GM19025 (cell line): Measurements from ENCODE around the gene NTHL1.
"Not testable (repeated sequence)": the region's sequence is repeated elsewhere in the genome, so short reads cannot be mapped to it uniquely, and the experiment has no call there.

ENCODE experiments used
- ATAC-seq: cut with Tn5 transposase; IDR thresholded peaks from one replicate; pipeline ENCODE4 v1.9.1; 2021; ENCODE audit warnings: mild to moderate bottlenecking, low read depth, moderate library complexity; ENCODE audit not compliant: unreplicated experiment

The NTHL1 gene

DNA sequence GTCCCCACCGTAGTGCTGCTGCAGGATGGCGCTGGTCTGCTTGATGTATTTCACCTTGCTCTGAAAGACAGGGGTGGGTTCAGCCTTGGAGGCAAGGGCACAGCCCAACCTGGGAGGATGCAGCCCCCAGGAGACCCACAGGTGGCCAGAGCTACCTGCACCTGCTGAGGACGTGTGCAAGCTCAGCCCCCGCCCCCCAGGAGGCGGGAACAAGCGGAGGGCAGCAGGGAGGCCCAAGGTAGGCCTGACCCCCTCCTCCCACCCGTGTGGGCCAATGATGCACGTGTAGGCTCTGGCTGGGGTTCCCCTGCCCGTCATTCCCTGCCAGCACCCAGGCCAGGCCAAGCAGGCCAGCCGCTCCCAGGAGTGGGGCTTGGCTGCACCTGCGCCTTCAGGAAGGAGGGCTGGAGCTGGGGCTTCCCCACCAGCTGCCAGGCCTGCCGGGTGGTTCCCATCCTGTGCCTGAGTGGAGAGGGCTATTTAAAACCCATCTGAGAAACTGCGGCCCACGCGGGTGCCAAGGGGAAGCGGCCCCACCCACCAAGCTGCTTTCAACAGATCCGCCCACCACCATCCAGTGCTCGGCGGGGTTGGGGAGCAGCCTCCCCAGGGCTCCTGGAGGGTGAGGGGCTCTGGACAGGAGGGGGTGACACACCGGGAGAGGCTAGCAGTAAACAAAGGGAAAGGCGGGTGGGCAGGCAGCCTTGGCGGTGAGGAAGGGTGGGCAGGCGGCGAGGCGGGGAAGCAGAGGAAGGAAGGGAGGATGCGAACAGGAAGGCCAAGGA, 3.8 kb downstream of the NTHL1 start:
- ATAC-seq = no peak

DNA sequence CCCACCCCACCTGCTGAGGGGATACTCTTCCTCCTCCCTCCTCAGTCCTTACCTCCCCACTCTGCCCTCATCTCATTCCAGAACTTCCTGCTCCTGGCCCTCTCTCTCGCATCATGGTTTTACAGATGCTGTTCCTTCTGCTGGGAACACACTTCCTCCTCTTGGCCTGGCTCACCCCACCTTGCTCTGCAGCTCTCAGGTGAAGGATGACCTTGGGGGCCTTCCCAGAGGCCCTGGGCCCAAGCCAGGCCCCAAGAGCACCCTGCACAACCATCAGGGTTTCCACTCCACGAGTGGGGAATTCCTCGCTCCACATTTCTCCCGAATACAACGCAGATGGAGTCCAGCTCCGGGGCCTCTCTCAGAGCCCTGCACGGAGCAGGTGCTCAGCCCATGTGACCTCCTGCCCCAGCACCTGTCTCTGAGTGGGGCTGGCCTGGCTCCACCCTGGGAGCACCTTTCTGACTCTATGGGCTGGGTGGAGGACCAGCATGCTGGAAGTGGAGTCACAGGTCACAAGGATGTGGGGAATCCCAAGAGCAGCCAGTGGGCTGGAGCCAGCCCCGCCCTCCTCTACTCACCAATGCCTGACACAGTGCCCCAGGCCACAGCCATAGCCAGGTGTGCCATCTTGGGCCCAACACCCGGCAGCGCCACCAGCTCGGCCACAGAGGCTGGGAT, 4.5 kb downstream of the NTHL1 start:
- no peak for ATAC-seq

GRCh38 chr16:2042171-2042985, 5.3 kb downstream of the NTHL1 start:
- no peak for ATAC-seq

DNA sequence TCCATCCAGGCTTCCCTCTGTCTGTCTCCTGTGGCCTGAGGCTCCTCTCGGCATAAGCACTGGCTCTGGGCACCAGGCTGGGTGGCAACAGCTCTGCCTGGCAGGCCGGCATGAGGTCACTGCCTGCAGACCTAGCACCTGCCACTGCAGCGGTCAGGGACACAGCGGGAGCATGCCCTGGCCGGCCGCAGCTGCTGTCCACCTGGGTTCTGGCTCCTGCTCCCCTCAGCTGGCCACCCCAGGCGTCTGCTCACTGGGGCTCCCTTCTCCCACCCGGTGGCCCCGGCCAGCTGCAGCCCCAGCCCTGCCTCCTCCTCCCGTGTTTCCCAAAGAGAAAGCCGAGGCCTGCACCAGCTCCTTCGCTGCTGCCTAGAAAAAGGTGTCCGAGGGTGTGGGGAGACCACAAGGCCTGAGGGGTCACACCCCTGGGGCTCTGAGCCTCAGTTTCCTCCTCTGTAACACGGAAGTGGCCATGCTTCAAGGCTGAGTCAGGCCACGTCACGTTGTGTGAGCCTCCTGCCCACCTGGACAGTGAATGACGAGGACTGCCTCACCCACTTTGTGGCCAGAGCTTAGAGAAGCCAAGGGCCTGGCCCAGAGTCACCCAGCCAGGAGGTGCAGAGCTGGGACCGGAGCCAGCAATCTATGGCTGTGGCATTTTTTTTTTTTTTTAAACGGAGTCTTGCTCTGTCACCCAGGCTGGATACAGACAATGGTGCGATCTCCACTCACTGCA, 6.7 kb downstream of the NTHL1 start:
- ATAC-seq = no peak

- ATAC-seq = no peak
Observed at GRCh38 chr16:2040041-2040786, 7.4 kb downstream of the NTHL1 start.

GRCh38 chr16:2039274-2040031, 8.2 kb downstream of the NTHL1 start:
- no peak for ATAC-seq

- no peak for ATAC-seq
Observed at GRCh38 chr16:2038382-2039231, 9.0 kb downstream of the NTHL1 start.

GRCh38 chr16:2037647-2038381, 9.8 kb downstream of the NTHL1 start:
- ATAC-seq = no peak

DNA sequence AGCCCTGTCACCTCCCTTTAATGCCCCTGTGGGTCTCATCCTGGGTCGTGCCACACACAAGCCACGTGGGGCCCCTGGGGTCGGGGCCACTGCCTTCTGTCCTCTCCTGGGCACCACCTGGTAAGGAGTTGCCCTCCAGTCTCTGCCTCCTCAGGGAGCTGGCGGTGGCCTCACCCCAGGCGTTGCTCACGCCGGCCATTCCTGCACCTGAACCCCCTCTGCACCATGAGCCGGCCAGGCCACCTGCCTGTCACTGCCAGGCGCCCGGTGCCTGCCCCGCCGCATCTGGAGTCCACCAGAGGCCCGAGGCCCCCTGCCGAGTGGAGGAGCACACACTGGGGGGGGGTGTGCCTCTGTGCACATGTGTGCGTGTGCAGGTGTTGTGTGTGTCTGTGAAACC, 10.5 kb downstream of the NTHL1 start:
- ATAC-seq = no peak

DNA sequence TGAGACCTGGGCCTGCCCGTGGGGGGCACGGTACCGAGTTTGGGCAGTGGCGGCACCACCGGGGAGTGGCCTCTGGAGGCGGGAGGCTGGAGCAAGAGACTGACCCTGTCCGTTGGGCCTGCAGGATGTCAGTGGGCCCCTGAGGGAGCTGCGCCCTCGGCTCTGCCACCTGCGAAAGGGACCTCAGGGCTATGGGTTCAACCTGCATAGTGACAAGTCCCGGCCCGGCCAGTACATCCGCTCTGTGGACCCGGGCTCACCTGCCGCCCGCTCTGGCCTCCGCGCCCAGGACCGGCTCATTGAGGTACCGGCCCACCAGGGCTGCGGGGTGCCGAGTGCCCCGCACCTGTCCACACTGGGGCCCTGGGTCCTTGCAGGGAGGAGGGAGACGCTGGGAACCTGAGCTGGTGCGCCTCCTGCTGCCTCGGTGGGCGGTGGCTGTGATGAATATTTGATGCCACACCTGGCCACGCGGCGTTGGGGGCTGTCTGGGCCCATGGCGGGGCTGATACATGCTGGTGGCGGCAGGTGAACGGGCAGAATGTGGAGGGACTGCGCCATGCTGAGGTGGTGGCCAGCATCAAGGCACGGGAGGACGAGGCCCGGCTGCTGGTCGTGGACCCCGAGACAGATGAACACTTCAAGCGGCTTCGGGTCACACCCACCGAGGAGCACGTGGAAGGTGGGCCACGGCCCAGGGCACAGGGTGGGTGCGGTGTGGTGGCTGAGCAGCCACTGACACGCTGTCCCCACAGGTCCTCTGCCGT, 11.3 kb downstream of the NTHL1 start:
- ATAC-seq = no peak

DNA sequence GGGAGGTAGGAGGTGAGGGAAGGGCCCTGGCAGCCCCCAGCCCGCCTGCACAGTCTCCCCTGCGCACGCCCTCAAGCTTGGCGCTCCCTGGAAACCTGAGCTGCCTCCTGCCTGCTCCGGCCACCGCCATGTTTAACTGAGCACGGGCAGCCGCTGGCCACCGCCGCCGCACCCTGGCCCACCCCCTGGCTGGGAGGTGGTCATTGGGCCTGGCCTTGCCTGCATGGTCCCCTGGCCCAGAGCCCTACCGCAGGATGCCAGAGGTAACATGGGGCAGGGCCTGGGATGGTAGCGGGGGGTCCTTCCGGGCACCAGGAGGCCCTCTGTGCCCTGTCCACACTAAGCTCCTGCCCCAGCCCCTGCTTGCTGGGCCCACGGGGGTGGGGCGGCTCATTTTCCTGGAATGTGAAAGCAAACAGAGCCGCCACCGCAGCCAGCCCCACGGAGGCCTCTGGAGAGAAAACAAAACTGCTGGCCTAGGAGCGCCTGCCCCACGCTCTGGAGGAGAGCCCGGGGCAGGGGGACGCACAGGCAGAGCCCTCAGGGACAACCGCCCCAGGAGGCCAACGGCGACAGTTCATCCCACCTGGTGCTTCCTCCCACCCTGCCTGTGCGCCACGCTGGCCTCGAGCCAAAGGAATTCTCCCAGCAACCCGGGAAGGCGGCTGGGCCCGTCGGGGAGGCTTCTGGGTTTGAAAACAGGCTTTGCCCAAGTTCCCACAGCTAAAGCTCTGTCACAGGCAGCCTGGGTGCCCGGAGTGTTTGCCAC, 12.0 kb downstream of the NTHL1 start:
- ATAC-seq = no peak

DNA sequence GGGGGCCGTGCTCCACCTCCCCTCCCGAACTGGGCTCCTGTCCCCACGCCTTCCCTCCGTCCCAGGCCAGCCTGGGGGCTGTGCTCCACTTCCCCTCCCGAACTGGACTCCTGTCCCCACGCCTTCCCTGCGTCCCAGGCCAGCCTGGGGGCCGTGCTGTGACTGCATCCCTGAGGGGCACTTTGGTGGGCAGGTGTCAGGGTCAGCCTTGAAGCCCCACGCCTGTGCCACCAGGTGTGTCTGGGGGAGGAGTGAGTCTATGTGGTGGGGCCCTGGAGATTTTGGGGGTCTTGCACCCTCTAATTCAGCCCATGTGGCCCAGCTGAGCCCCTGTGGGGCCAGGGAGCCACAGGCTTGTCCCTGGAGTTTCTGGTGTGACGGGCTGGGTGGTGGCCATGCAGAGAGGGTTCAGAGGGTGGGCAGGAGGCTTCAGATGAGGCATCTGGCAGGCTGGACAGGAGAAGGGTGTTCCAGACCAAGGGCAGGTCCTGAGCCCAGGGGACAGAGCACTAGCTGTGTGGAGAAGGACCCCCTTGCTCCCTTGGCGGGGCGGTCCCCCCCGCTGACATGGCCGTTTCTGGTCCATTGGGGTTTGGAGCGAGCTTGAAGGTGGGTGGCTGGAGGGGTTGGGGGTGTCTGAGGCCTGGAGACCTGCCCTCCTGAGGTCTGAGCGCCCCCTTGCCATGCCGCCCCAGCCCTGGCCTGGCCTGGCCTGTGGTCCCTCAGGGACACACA, 12.8 kb downstream of the NTHL1 start:
- no peak for ATAC-seq

GRCh38 chr16:2033909-2034695, 13.5 kb downstream of the NTHL1 start:
- not testable (repeated sequence) for ATAC-seq

- no peak for ATAC-seq
Observed at GRCh38 chr16:2033057-2033908, 14.4 kb downstream of the NTHL1 start.
